GM13977 (cell line): ENCODE measurements around the gene EGR2.
A peak's percentile ranks its signal among the peaks of the same experiment; 100 is the strongest.

Source experiments
- DNase-seq: peaks from one replicate; pipeline ENCODE4 v3.0.0; 2012; ENCODE audit warnings: low spot score
- CTCF ChIP-seq: IDR thresholded peaks from 2 replicates; pipeline ENCODE4 v1.5.1; 2012; ENCODE audit warnings: mild to moderate bottlenecking, control low read depth; ENCODE audit not compliant: insufficient read depth; ENCODE audit errors: extremely low read depth, missing control alignments
- in situ Hi-C: fragments of 300-500 bp; cut with MboI; formaldehyde crosslinking; loops from one replicate; pipeline ENCODE4 v1.12.0; 2022; ENCODE audit warnings: low sequenced_read_pairs, low pct_unique_long_range_greater_than_20kb, mixed read lengths, inconsistent platforms; ENCODE audit not compliant: unreplicated experiment

EGR2 gene

DNA sequence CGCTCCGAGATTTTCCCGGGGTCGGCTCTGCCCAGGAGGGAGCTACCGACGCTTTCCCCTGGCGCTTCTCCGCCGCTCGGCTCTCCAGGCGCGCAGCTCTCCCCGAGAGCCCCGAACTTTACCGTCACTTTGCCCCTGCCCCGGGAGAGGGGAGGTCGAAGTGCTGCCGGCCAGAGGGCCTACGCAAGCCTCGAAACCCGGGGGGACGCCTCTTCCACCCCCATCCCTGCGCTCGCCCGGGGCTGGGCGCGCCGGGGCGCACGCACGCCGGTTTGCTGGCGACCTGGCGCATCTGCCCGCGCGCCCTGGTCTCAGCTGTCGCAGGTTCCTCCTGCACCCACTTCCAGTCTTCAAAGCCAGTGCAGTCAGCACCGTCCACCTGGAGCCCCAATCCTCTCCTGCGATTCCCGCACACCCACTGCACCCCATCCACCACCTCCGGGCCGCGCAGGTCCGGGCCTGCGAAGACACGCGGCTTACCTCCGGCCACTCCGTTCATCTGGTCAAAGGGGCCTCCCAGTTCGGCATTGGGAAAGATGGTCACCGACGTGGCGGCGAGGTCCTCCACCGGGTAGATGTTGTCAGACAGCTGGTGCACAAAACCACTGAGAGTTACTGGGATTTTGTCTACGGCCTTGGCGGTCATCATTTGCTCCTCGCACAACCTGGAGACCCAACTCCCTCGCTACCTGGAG is 638 bp downstream of the EGR2 start:
- no peak for DNase-seq
- in situ Hi-C loops = no loop called here
- TF ChIP-seq CTCF = no peak

DNA sequence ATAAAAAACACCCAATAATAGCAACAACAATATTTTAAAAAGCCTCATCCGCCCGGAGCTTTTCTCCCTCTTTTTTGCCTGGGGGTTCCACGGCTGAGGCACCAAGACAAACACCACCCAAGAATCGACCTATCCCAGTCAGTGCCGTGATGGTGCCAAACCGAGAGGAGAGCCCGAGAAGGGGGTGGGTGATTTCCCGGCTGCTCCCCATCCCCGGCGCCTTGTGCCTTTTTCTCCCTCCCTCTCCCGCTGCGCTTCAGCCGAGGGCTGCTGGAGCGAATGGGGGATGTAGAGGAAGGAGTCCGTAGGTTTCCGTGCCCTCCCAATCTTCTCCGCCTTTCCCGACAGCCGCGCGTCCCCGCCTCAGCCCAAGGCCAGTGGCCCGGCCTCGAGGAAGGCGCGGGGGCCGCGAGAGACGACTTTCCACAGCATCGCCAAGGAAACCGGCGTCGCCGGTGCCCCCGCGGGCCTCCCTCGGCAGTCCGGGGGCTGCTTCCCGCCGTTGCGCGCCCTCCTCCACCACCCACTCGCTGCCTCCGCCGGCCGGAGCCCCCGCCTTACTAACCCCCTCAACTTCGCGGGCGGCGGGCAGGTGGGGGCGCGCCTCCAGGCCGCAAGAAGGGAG is 1.3 kb downstream of the EGR2 start:
- in situ Hi-C loops = loop anchor here (5.0 kb wide), 1 partner anchor 198 kb away; no protein-coding TSS in a partner anchor
- no peak for DNase-seq
- no peak for TF ChIP-seq CTCF

- no peak for DNase-seq
- in situ Hi-C loops = loop anchor here (5.0 kb wide), 1 partner anchor 197 kb away; no protein-coding TSS in a partner anchor
- TF ChIP-seq CTCF = no peak
Observed at GRCh38 chr10:62813981-62814380, 2.2 kb downstream of the EGR2 start.

GRCh38 chr10:62813453-62813852 is 2.7 kb downstream of the EGR2 start:
- no peak for DNase-seq
- in situ Hi-C loops = loop anchor here (5.0 kb wide), 1 partner anchor 196 kb away; no protein-coding TSS in a partner anchor
- TF ChIP-seq CTCF = no peak

- in situ Hi-C loops = loop anchor here (5.0 kb wide), 1 partner anchor 196 kb away; no protein-coding TSS in a partner anchor
- no peak for TF ChIP-seq CTCF
- no peak for DNase-seq
Observed at GRCh38 chr10:62812672-62813439, 3.3 kb downstream of the EGR2 start.

DNA sequence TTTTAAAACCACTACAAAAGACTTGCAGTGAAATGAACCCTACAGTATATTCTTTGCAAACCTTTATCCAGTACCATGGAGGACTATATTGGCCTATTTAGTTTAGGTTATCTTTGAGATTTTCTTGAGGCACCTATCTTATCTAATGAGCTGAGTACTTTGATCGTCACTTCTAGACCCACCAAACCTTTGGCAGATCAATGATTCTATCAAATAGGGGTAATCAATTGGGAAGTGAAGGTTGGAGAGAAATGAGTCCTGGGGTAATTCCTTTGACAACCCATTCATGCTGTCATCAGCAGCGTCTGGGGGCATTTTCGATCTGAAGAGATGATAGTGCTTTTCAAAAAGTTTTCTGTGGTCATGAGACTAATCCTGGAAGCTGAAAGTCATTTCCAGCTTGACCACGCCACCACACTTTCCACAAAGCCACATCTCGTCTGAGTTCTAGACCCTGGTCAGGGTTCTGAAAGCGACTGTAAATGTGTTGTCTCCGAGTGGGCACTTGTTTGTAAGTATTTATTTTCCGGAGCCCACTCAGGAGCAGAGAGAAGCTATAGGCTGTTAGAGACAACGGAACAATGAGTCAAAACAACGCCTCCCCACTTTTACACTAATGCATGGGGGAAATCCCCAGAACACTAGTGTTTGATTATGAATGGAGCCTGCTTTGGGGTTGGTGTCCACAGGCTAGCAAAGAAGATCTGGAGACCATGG is 4.8 kb downstream of the EGR2 start:
- in situ Hi-C loops = loop anchor here (5.0 kb wide), 1 partner anchor 194 kb away; no protein-coding TSS in a partner anchor
- TF ChIP-seq CTCF = no peak
- peak; percentile 90 for DNase-seq
